Spleen (tissue), 11 donors: ENCODE data around the gene C16orf87. TPM values are rescaled to one million over a fixed set of nuclear protein-coding genes. Genes with fewer than 3 reads are reported as not detected.
A peak's percentile ranks its signal among the peaks of the same experiment; 100 is the strongest.

Experiments used
- DNase-seq: peaks from one replicate; pipeline ENCODE4 v3.0.0-alpha.2; 2020
- H3K27ac ChIP-seq, 8 donors: fragments of 200-600 bp; sonication (generic) in 7 of 8; 1 replicate in 4 of 8; 2 replicates in 4 of 8; pipeline versions ENCODE4 v1.5.0 to v1.8.0; 2016 to 2021; ENCODE audit warnings: inconsistent platforms in 4 of 8, mild to moderate bottlenecking in 4 of 8, moderate library complexity in 1 of 8
- H3K27me3 ChIP-seq, 7 donors: fragments of 200-600 bp; sonication (generic) in 6 of 7; replicated peaks in 1 of 7; 1 replicate in 4 of 7; 2 replicates in 3 of 7; pipeline versions ENCODE4 v1.5.0 to v1.8.0; 2016 to 2021; ENCODE audit warnings: inconsistent platforms in 3 of 7, mild to moderate bottlenecking in 1 of 7
- H3K36me3 ChIP-seq, 6 donors: fragments of 200-600 bp; sonication (generic) in 5 of 6; 1 replicate in 4 of 6; 2 replicates in 2 of 6; pipeline versions ENCODE4 v1.5.0 to v1.8.0; 2016 to 2021; ENCODE audit warnings: inconsistent platforms in 2 of 6
- H3K4me1 ChIP-seq, 6 donors: fragments of 200-600 bp; sonication (generic) in 5 of 6; 1 replicate in 3 of 6; 2 replicates in 3 of 6; pipeline versions ENCODE4 v1.5.0 to v1.8.0; 2016 to 2021; ENCODE audit warnings: inconsistent platforms in 3 of 6
- H3K4me3 ChIP-seq, 8 donors: fragments of 200-600 bp; sonication (generic) in 7 of 8; 1 replicate in 4 of 8; 2 replicates in 4 of 8; pipeline versions ENCODE4 v1.5.0 to v1.8.0; 2016 to 2021; ENCODE audit warnings: inconsistent platforms in 4 of 8, mild to moderate bottlenecking in 4 of 8, moderate library complexity in 2 of 8
- H3K9me3 ChIP-seq, 8 donors: fragments of 200-600 bp; sonication (generic) in 7 of 8; 1 replicate in 4 of 8; 2 replicates in 4 of 8; pipeline versions ENCODE4 v1.5.0 to v1.8.0; 2016 to 2021; ENCODE audit warnings: inconsistent platforms in 4 of 8
- CTCF ChIP-seq, 11 experiments: fragments of 200-600 bp in 7 of 11; fragments of 450-650 bp in 4 of 11; sonication (generic) in 4 of 11; IDR thresholded peaks in 8 of 11; conservative IDR thresholded peaks in 3 of 11; 1 replicate in 7 of 11; 2 replicates in 4 of 11; pipeline versions ENCODE4 v1.4.0 to v1.8.0; 2016 to 2021; ENCODE audit warnings: antibody characterized with exemption in 11 of 11, inconsistent platforms in 4 of 11, mild to moderate bottlenecking in 1 of 11
- POLR2A ChIP-seq, 3 donors: fragments of 450-650 bp; IDR thresholded peaks; one replicate each; pipeline ENCODE4 v1.5.1; 2017; ENCODE audit warnings: antibody characterized with exemption in 3 of 3, mild to moderate bottlenecking in 1 of 3
- POLR2AphosphoS5 ChIP-seq, 3 donors: sonication (generic); formaldehyde crosslinking; IDR thresholded peaks; one replicate each; pipeline ENCODE4 v1.5.1; 2017; ENCODE audit warnings: antibody characterized with exemption in 3 of 3
- WGBS, 5 donors: extraction: QIAGEN DNeasy Blood & Tissue Kit in 3 of 5; methylation state at CpG; one replicate each; pipeline versions ENCODE4 v1.1.5 to v1.1.7; 2013 to 2018; 5-methylcytosine and 5-hydroxymethylcytosine counted together
- intact Hi-C: fragments of 100-400 bp; cut with DNase I; formaldehyde crosslinking; loops from one replicate; pipeline ENCODE4 v1.15.0; 2023; ENCODE audit warnings: low total_unique reads
- polyA plus RNA-seq, 3 donors: library from polyadenylated mRNA; stranded (reverse); fragments of 200-250 nt; gene quantifications; one replicate each; pipeline ENCODE4 v1.2.1, GENCODE V29; 2013
- total RNA-seq, 7 donors: library from RNA; depleted of rRNA in 3 of 7; stranded (reverse); fragments of >200 nt in 3 of 7; fragmentation: NEBNext Ultra II Directional in 4 of 7; extraction: Animal tissue kit (Norgen Biotek cat#: 25700) in 4 of 7; gene quantifications; one replicate each; pipeline versions ENCODE4 v1.1.0 to v1.2.1, GENCODE V29; 2016 to 2021
- donor health status: healthy with polysubstance abuse.
- donor health status: DM: no; HTN: no; CAD: no; lungs with moderate emphysema.
- donor health status: DM: no; HTN: no; CAD: no.
- donor health status: Bipolar disorder and iron deficiency.
- donor health status: healthy.
- donor health status: DM: no; HTN: no; CAD: no.
- donor health status: DM: yes; HTN: yes; CAD: no.

The C16orf87 gene
- total and polyA plus RNA-seq, 10 donors, result 7.2 to 10.3 (median 8.5) TPM

- no peaks in the 10 kb centered on the region for H3K4me1 ChIP-seq
- no peak for TF ChIP-seq CTCF (IDR thresholded peaks at IDR 0.05 in 8 of 11, conservative IDR thresholded peaks at IDR 0.05 in 3 of 11)
- no peak for TF ChIP-seq POLR2AphosphoS5 (IDR thresholded peaks at IDR 0.05)
- TF ChIP-seq POLR2A (IDR thresholded peaks at IDR 0.05), result no peak
- H3K4me3 ChIP-seq, result no peak overlapping the region
- peaks cover 0 to 9% (median 0%) of the 10 kb centered on the region in 6 donors for H3K36me3 ChIP-seq
- H3K27ac ChIP-seq, result no peak overlapping the region
- 96 to 99% (median 97%) methylated on average over 4 of the region's 4 CpGs for WGBS, 5 donors
- DNase-seq, result no peak
- intact Hi-C loops, result no loop called here
- H3K27me3 ChIP-seq, result no peaks in the 10 kb centered on the region
- H3K9me3 ChIP-seq, result peaks cover 4 to 48% (median 43%) of the 10 kb centered on the region in 8 donors
Observed at GRCh38 chr16:46797501-46797900, 33.5 kb downstream of the C16orf87 start.

DNA sequence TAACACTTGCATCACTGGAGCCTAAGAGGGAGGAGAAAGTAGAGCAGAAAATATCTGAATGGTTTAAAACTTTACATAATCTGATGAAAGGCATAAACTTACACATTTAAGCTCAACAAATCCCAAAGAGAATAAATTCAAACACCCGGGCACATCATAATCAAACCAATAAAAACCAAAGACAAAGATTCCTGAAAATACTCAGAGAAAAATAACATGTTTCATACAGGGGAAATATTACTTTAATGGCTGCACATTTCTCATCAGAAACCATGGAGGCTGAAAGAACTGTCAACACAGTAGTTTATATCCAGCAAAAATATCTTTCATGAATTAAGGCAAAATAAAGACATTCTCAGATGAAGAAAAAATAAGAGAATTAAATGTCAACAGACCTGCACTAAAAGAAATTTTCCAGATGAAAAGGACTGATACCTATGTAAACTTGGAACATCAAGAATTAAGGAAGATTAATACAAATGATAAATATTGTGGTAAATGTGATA lies 34.2 kb downstream of the C16orf87 start:
- TF ChIP-seq POLR2A (IDR thresholded peaks at IDR 0.05), result no peak
- TF ChIP-seq CTCF (IDR thresholded peaks at IDR 0.05 in 8 of 11, conservative IDR thresholded peaks at IDR 0.05 in 3 of 11), result no peak
- no peak for TF ChIP-seq POLR2AphosphoS5 (IDR thresholded peaks at IDR 0.05)
- Histone ChIP-seq H3K27ac (no peak overlapping the region), H3K9me3 (peaks cover 4 to 48% (median 43%) of the 10 kb centered on the region in 8 donors), H3K27me3 (no peaks in the 10 kb centered on the region), H3K4me3 (no peak overlapping the region), H3K36me3 (peaks cover 0 to 5% (median 0%) of the 10 kb centered on the region in 6 donors), H3K4me1 (peaks cover 0 to 1% (median 0%) of the 10 kb centered on the region in 6 donors)
- intact Hi-C loops, result no loop called here
- 95 to 100% (median 98%) methylated on average over 1 of the region's 1 CpG for WGBS, 5 donors
- no peak for DNase-seq

GRCh38 chr16:46793841-46794240 lies 37.1 kb downstream of the C16orf87 start:
- Histone ChIP-seq H3K27me3 (no peaks in the 10 kb centered on the region), H3K36me3 (peaks cover 0 to 5% (median 0%) of the 10 kb centered on the region in 6 donors), H3K27ac (no peak overlapping the region), H3K4me1 (peaks cover 0 to 25% (median 11%) of the 10 kb centered on the region in 6 donors), H3K9me3 (peaks cover 4 to 48% (median 43%) of the 10 kb centered on the region in 8 donors), H3K4me3 (no peak overlapping the region)
- intact Hi-C loops, result no loop called here
- no peak for TF ChIP-seq POLR2AphosphoS5 (IDR thresholded peaks at IDR 0.05)
- TF ChIP-seq POLR2A (IDR thresholded peaks at IDR 0.05), result no peak
- no peak for TF ChIP-seq CTCF (IDR thresholded peaks at IDR 0.05 in 8 of 11, conservative IDR thresholded peaks at IDR 0.05 in 3 of 11)
- 92 to 100% (median 97%) methylated on average over 1 of the region's 1 CpG for WGBS, 5 donors
- DNase-seq, result no peak

- 85 to 91% (median 86%) methylated on average over 8 of the region's 8 CpGs for WGBS, 5 donors
- no peaks in the 10 kb centered on the region for H3K27me3 ChIP-seq
- peak overlapping the region in 6 of 8 donors; percentile 58 to 80 (median 72) for H3K27ac ChIP-seq
- no peak for DNase-seq
- no peak for TF ChIP-seq POLR2AphosphoS5 (IDR thresholded peaks at IDR 0.05)
- no peak for TF ChIP-seq POLR2A (IDR thresholded peaks at IDR 0.05)
- TF ChIP-seq CTCF (IDR thresholded peaks at IDR 0.05 in 8 of 11, conservative IDR thresholded peaks at IDR 0.05 in 3 of 11), result no peak
- H3K9me3 ChIP-seq, result peaks cover 4 to 43% (median 36%) of the 10 kb centered on the region in 8 donors
- H3K36me3 ChIP-seq, result no peaks in the 10 kb centered on the region
- H3K4me1 ChIP-seq, result peaks cover 2 to 42% (median 23%) of the 10 kb centered on the region in 6 donors
- intact Hi-C loops, result no loop called here
- peak overlapping the region in 7 of 8 donors; percentile 52 to 82 (median 67) for H3K4me3 ChIP-seq
Observed at GRCh38 chr16:46790599-46791270, 40.2 kb downstream of the C16orf87 start.
